Fibroblast of pulmonary artery (primary cell): Measurements from ENCODE around the gene PLIN5.

ENCODE experiments used
- DNase-seq: peaks from one replicate; pipeline ENCODE4 v3.0.0-alpha.2; 2010; ENCODE audit warnings: low read depth
- H3K4me3 ChIP-seq: replicated peaks from 2 replicates; pipeline ENCODE4 v1.5.1; 2011; ENCODE audit warnings: low read depth, mild to moderate bottlenecking, control low read depth, low read length, moderate library complexity
- TF ChIP-seq, protein P1 (sequence below): IDR thresholded peaks from 2 replicates; pipeline ENCODE4 v1.5.1; 2011; ENCODE audit warnings: mild to moderate bottlenecking, control low read depth, low read length, inconsistent platforms; ENCODE audit errors: missing control alignments

PLIN5 gene

DNA sequence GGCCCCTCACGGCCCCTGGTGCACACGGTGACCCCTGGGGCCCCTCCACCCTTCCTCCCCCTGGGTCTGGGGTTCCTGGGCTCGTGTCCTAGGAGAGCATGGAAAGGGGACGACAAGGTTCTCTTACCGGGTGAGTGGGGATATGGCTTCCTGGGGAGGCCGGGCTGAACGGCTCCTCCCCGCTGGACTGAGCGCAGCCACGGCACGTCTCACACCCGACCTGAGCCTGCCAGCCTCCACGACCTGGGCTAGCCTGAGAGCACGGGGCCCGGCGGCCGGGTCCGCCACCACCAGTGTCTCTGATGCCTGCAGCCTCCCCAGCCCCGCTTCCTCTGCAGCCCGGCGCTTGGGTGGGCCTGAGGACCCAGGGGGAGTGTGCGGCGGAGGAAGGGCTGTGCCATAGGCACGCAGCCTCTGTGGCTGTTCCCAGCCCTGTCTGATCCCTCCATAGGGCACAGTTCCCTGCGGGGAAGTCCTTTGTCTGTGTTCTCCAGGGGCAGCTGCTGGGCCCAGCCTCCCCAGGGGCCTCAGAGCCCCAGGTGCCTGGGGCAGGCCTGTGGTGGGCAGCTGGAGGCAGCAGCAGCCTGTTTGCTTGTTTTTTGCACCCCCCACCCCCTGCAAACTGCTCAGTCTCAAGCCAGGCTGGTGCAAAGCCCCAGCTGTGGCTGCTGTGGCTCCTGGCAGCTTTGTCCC lies 31.7 kb downstream of the PLIN5 start:
- no peak overlapping the region for H3K4me3 ChIP-seq
- TF ChIP-seq, protein P1, sequence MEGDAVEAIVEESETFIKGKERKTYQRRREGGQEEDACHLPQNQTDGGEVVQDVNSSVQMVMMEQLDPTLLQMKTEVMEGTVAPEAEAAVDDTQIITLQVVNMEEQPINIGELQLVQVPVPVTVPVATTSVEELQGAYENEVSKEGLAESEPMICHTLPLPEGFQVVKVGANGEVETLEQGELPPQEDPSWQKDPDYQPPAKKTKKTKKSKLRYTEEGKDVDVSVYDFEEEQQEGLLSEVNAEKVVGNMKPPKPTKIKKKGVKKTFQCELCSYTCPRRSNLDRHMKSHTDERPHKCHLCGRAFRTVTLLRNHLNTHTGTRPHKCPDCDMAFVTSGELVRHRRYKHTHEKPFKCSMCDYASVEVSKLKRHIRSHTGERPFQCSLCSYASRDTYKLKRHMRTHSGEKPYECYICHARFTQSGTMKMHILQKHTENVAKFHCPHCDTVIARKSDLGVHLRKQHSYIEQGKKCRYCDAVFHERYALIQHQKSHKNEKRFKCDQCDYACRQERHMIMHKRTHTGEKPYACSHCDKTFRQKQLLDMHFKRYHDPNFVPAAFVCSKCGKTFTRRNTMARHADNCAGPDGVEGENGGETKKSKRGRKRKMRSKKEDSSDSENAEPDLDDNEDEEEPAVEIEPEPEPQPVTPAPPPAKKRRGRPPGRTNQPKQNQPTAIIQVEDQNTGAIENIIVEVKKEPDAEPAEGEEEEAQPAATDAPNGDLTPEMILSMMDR, result no peak
- DNase-seq, result no peak

DNA sequence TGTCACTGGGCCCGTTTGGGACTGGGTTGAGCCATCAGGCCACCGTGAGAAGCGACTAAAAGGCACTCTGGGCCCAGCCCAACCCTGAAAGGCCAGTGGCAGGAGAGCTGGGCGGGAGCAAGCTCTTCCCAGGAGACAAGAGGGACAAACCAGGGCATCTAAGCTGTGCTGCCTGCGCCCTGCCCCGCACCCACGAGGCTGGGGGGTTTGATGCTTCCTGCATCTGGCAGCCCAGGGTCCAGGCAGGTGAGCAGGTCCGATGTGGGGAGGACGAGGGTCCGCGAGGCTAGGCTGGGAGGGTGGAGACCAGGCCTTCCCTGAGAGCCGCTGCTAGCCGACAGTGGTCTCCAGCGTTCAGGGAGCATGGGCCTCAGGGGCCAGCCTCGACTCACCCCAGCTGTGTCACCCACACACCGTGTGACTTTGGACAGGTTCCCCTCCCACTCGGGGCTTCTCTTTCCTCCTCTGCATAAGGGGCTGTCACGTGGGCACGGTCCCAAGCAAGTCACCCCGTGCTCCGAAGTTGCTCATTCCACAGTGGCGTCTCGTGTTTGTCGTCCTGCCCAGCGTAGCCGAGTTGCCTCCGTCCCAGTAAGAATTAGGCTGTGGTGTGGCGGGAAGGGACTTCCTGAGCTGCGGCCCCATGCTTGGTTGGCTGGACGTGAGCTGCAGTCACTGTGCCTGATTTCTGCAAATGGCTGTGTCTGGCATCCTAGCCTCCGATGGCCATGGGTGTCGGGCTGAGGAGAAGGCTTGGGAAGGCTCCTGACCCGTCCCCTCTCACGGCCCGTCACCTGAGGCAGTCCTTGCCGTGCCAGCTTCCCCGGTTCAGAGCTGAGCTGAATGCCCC lies 32.5 kb downstream of the PLIN5 start:
- no peak overlapping the region for H3K4me3 ChIP-seq
- no peak for DNase-seq
- TF ChIP-seq, protein P1, result no peak

DNA sequence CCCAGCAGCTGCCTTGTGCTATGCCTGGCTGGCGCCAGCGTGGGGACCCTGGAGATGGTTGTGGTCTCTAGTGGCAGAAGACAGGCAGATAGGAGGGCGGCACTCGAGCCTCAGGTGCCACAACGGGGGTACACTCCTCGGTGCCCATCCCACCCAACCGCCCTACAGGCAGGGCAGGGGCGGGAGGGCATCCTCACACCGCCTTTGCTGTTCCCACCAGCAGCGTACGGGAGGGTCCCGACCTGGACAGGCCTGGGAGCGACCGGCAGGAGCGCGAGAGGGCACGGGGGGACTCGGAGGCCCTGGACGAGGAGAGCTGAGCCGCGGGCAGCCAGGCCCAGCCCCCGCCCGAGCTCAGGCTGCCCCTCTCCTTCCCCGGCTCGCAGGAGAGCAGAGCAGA lies 33.3 kb downstream of the PLIN5 start:
- H3K4me3 ChIP-seq, result no peak overlapping the region

DNA sequence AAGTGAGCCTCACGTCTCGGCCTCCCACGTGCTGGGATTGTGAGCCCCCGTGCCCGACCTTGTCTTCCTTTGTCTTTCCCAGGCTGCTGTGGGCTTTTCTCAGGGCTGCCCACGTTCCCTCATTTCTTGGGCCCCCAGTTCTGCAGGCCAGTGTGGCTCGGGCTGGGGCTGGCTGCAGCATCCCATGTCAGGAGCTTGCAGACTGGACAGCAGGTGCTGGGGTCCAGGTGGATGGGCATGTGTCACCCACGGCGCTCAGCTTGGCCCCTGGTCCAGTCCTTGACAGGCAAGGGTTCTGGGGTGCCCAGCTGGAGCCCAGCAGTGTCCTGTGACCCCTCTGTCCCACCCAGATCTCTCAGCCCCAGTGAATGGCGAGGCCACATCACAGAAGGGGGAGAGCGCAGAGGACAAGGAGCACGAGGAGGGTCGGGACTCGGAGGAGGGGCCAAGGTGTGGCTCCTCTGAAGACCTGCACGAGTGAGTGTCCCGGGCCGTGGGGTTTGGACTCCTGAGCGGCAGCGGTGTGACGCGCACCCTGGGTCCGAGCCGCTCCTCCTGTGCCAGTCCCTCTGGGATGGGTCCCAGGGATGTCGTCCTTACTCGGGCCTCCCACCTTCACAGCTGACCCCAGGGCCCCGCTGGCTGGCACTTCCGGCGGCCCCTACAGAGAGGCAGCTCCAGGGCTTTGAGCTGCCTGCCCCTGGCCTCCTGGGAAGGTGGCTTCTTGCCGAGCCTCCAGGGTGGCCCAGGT lies 34.0 kb downstream of the PLIN5 start:
- DNase-seq, result no peak
- TF ChIP-seq, protein P1, result no peak
- H3K4me3 ChIP-seq, result no peak overlapping the region

More for the DNA sequence above, 33.3 kb downstream of the PLIN5 start:
- TF ChIP-seq, protein P1, result no peak
- DNase-seq, result no peak

DNA sequence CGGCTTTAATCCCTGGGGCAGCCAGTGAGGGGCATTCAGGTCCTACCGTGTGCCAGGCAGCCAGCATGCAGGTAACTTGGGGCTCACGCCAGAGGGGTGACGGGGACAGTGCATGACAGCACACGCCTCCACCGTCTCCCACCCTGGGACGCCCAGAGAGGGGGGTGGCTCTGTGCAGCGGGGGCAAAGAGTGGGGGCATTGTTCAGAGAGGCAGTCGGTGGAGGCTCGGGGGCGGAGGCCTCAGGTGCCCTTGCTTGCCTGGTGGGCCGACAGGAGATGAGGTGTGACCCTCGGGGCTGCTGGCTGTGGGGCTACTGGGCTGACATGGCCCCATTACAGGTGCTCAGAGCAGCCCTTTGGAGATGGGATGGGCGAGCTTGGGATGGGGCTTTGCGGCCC lies 35.2 kb downstream of the PLIN5 start:
- TF ChIP-seq, protein P1, result no peak
- DNase-seq, result no peak
- no peak overlapping the region for H3K4me3 ChIP-seq

DNA sequence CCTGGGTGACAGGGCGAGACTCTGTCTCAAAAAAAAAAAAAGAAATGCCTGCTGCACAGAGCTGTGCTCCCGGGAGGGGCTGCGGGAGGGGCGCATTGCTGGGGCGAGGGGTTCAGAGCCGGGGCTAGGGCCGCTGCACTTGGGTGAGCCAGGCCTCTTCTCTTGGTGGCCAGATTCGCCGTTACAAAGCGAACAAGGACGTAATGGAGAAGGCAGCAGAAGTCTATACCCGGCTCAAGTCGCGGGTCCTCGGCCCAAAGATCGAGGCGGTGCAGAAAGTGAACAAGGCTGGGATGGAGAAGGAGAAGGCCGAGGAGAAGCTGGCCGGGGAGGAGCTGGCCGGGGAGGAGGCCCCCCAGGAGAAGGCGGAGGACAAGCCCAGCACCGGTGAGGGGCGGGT lies 35.7 kb downstream of the PLIN5 start:
- H3K4me3 ChIP-seq, result no peak overlapping the region
- DNase-seq, result no peak
- TF ChIP-seq, protein P1, result no peak
